GM12874 (cell line): ENCODE measurements around the gene COQ9.

ENCODE experiments used
- TF ChIP-seq, protein P1 (sequence below): IDR thresholded peaks from 2 replicates; pipeline ENCODE4 v1.5.1; 2011; ENCODE audit warnings: low read depth, mild to moderate bottlenecking, control low read depth, low read length, moderate library complexity; ENCODE audit not compliant: insufficient read depth

COQ9 gene, protein sequence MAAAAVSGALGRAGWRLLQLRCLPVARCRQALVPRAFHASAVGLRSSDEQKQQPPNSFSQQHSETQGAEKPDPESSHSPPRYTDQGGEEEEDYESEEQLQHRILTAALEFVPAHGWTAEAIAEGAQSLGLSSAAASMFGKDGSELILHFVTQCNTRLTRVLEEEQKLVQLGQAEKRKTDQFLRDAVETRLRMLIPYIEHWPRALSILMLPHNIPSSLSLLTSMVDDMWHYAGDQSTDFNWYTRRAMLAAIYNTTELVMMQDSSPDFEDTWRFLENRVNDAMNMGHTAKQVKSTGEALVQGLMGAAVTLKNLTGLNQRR

DNA sequence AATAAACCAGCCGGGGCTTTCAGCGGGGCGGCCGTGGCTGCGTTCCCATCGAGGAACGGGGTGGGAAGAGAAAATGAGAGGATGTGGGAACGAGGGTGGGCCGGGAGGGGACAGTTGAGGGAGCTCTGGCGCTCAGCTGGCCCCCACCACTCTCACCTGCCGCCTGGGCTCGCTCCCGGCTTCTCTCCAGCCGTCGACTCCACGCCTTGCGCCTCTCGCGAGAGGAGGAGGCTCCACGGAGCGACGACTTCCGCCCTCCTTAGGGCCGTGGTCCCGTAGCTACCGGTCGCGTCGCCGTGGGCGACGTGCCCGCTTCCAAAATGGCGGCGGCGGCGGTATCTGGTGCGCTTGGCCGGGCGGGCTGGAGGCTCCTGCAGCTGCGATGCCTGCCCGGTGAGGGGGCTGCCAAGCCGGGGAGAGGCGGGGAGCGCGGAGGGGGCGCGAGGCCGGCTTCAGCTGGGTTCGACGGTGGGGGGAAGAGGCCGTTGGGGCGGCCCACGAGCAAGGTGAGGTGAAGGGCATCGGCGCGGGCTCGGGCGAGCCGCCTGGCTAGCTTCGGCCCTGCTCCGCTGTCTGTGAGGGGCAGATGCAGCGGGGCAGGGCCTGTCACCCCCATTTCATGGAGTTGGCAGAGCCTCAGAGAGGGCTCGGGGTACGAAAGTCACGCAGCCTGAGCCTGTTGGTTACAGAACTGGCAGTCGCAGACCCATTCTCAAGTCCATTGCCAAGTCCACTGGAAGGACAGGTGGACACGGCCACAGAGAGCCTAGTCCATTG, at the start of gene COQ9, which contains the start of gene CIAPIN1:
Gene COQ9 (plus strand): TSS at position 294 of the 777 bp plus-strand sequence. CDS start 27 bp downstream, at position 321.
Gene CIAPIN1 (minus strand): TSS at position 200 of the 777 bp plus-strand sequence. CDS start 6,457 bp downstream, outside the sequence.
- TF ChIP-seq, protein P1, sequence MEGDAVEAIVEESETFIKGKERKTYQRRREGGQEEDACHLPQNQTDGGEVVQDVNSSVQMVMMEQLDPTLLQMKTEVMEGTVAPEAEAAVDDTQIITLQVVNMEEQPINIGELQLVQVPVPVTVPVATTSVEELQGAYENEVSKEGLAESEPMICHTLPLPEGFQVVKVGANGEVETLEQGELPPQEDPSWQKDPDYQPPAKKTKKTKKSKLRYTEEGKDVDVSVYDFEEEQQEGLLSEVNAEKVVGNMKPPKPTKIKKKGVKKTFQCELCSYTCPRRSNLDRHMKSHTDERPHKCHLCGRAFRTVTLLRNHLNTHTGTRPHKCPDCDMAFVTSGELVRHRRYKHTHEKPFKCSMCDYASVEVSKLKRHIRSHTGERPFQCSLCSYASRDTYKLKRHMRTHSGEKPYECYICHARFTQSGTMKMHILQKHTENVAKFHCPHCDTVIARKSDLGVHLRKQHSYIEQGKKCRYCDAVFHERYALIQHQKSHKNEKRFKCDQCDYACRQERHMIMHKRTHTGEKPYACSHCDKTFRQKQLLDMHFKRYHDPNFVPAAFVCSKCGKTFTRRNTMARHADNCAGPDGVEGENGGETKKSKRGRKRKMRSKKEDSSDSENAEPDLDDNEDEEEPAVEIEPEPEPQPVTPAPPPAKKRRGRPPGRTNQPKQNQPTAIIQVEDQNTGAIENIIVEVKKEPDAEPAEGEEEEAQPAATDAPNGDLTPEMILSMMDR: no peak

DNA sequence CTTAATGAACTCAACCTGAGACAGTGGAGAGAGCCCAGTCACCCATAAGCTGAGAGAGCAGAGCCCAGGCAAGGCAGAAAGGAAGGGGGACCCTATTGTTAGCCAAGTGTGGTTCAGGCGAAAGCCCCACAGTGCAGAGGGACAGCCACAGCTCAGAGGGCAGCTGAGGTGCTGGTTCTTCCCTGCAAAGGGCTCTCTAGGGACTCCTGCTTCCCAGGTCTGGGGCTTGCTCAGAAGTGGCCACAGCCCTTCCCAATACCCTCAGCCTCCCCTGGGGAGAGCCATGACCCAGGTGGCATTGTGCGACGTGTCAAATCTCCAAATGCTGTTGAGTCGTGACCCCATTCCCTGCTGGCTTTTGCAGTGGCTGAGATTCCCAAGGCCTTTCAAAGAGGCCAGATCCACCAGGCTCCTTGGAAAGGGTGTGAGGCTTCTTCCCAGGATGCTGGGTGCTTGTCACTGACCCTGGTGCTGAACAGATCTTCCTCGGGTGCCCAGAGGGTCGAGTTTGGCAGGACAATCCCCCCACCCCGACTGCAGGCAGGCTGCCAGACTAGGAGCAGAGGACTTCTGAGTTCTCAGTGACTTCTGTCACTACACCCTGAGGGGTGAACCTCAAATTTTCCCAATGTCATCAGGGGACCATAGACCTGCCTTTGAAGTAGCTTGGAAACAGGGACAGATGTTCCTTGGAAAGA, 45.2 kb upstream of the COQ9 start:
- TF ChIP-seq, protein P1: no peak

DNA sequence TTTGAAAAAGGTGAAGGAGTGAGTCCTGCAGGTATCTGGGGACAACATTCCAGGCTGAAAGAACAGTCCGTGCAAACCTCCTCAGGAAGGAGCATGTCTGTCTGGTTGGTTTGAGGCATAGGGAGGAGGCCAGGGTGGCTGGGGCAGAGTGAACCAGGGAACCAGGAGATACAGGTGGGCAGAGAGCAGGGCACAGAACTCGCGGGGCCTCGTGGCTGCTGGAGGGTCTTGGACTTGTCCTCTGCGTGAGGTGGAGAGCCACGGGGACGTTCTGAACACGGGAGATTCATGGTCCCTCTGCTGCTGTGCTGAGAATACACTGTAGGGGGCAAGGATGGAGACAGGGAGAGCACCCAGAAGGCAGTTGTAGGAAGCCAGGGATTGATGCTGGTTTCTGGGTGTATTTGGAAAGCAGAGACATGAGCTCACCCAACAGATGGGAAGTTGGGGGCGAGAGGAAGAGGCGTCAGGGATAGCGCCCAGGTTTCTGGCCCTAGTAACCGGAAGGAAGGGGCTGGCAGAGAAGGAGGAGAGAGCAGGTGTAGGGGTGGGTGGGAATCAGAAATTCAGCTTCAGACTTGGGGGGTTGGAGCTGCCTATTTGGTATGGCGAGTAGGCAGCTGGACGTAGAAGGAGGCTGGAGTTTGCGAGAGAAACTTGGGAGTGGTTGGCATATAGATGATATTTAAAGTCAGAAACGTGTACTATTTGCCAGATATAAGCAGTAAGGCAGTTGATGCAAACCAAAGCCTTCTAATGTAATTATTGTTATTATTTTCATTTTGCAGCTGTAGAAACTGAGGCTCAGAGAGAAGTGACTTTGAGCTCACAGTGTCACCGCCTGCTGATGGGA, 43.1 kb upstream of the COQ9 start, which contains the start of gene CCL17:
Gene CCL17 (plus strand): TSS at position 803 of the 853 bp plus-strand sequence. CDS start 9,166 bp downstream, outside the sequence.
- TF ChIP-seq, protein P1: no peak

DNA sequence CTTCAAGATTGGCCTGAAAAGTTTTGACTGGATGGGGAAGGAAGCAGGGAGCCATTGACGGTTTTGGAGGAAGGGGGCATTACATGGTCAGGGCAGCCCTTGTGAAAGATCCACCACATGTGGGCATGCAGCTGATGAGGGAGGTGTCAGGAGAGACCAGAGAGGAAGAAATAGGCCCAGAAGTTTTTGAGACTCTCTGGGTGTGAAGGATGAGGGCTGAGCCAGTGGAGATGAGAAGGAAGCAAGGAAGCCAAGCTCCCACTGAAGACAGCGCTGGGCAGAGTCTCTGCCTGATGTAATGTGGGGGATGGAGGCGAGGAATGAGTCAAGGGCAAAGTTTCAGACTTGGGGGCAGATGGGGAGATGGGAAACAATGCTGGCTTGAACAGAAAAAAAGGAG, 42.2 kb upstream of the COQ9 start:
- TF ChIP-seq, protein P1: no peak

DNA sequence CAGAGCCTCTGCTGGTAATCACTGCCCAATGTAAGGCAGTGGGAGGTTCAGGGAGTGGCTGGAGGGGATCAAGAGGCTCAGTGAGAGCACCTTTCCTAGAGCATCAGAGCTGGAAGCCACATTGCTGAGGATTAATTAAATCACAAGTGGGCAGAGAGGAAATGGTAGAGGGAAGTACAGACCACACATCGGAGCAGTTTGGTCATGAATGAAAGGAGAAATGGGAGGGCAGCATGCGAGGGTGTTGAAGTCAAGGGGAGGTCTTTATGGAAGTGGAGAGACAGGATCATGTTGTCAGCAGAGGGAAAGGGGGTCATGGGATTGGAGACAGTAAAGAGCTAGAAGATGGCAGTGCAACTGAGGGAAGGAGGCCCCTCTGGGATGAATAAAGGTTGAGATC, 40.4 kb upstream of the COQ9 start:
- TF ChIP-seq, protein P1: no peak

DNA sequence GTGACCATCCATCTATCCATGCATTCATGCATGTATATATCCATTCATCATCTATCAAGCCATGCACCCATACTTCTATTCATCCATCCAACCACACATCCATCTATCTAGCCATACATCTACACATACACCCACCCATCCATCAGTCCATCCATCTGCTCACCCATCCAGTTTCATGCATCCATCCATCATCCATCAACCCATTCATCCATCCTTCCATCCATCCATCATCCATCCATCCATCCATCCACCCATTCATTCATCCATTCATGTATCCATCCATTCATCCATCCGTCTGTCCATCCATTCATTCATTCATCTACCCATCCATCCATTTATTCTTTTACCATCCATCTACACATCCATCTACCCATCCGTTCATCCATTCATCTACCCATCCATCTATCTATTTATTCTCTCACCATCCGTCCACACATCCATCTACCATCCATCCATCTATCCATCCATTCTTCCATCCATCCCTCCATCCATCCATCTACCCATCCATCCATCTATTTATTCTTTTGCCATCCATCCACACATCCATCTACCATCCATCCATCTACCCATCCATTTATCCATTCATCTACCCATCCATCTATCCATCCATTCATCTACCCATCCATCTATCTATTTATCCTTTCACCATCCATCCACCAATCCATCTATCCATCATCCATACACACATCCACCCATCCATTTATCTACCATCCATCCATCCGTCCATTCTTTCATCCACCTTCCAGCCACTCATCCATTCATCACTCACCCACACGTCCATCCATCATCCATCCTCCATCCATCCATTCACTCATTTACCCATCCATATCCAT, 39.5 kb upstream of the COQ9 start:
- TF ChIP-seq, protein P1: no peak
